VCaP (cell line): ENCODE data around the gene SMC4.

Source experiments
- H3K27ac ChIP-seq: fragments of 450-650 bp; 2 replicates; pipeline ENCODE4 v1.5.1; 2017
- CTCF ChIP-seq: fragments of 450-650 bp; conservative IDR thresholded peaks from 2 replicates; pipeline ENCODE4 v1.5.1; 2017; ENCODE audit warnings: mild to moderate bottlenecking, moderate library complexity

Gene SMC4

GRCh38 chr3:160455846-160456245, 56.4 kb downstream of the SMC4 start:
- TF ChIP-seq CTCF = no peak
- no peak overlapping the region for H3K27ac ChIP-seq

DNA sequence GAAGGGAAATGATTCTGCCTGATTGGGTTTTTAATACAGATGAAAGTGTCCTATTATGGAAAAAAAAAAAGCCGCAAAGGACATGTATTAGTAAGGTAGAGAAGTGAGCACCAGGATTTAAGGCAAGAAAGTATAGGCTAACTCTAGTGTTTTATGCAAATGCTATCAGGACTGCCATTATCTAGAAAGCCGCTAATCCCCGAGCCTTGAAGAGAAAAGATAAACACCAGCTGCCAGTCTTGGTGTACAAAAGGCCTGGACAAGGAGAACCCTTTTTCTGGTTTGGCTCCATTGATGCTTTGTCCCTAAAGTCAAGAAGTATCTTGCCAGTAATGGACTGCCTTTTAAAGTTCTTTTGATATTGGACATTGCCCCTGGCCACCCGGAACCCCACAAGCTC, 58.7 kb downstream of the SMC4 start:
- TF ChIP-seq CTCF = no peak
- H3K27ac ChIP-seq = no peak overlapping the region

DNA sequence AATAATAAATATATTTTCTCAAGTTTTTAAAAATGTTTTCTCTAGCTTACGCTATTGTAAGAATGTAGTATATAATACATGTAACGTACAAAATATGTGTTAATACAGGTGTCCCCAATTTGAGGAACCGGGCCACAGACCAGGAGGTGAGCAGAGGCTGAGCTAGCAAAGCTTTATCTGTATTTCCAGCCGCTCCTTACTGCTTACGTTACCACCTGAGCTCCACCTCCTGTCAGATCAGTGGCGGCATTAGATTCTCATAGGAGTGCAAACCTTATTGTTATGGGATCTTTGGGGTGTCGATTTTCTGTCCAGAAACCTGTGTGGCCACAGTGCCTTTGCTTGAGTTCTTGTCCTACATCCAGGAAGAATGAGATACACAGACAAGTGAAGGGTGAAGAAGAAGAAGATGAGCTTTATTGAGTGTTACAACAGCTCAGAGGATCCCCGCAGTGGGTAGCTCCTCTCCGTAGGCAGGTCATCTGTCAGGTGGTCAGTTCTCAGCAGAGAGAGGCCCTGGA, 60.1 kb downstream of the SMC4 start:
- no peak for TF ChIP-seq CTCF

GRCh38 chr3:160460033-160460432, 60.6 kb downstream of the SMC4 start:
- TF ChIP-seq CTCF = no peak
- H3K27ac ChIP-seq = no peak overlapping the region

More for the DNA sequence above, 60.1 kb downstream of the SMC4 start:
- no peak overlapping the region for H3K27ac ChIP-seq

DNA sequence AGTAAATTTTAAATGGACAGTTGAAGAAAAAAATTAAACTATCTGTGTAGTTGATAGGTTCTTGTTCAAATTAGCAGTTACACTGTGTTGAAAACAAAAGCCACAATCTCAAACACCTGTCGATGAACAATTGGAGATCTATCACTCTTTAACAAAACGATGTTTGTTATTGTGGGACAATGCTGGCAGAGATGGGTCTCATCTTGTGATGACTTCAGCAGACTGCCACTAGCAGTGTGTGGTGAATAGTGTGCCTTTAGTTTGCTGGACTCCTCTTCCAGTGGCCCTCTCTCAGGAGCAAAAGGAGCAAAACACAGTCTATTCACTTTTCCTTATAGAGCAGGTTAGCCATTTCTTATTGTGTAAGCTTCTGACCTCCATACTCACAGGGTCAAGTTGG, 64.9 kb downstream of the SMC4 start:
- H3K27ac ChIP-seq = no peak overlapping the region
- no peak for TF ChIP-seq CTCF

GRCh38 chr3:160464971-160465370, 65.5 kb downstream of the SMC4 start:
- TF ChIP-seq CTCF = no peak
- H3K27ac ChIP-seq = no peak overlapping the region

GRCh38 chr3:160470181-160470580, 70.7 kb downstream of the SMC4 start:
- no peak overlapping the region for H3K27ac ChIP-seq
- no peak for TF ChIP-seq CTCF
